ENCODE measurements around the gene HOXA6. TPM values are rescaled to one million over a fixed set of nuclear protein-coding genes. Genes with fewer than 3 reads are reported as not detected.

The HOXA6 gene
- total and polyA plus RNA-seq, 2 donors (not counting 1 experiment from before 2014, with no cell fraction given), result 0.18 to 0.49 TPM

GRCh38 chr7:27194002-27194352, 46.4 kb upstream of the HOXA6 start:
- DNase-seq, result no peak
- peaks cover 0 to 54% (median 2%) of the 10 kb centered on the region in 3 donors for H3K9me3 ChIP-seq (ENCODE audit: control extremely low read depth in 1 of 3, control insufficient read depth in 2 of 3, insufficient read depth in 1 of 3, low read length in 2 of 3)
- ChIA-PET CTCF (interaction anchor here (1.4 to 2.6 kb wide), 3 partner anchors 14 to 727 kb away, joined by 3 to 28 read pairs (median 15); no protein-coding TSS in a partner anchor), POLR2A (no interaction called here)
- Mint-ChIP-seq H3K4me3 (peak overlapping the region; percentile 37), H3K27ac (peak overlapping the region; percentile 26), H3K27me3 (peaks cover 87% of the 10 kb centered on the region), H3K9me3 (ENCODE audit: insufficient read depth) (no peaks in the 10 kb centered on the region), H3K4me1 (peaks cover 29% of the 10 kb centered on the region)
- ATAC-seq (ENCODE audit: low read depth), result no peak
- H3K27me3 ChIP-seq (replicated peaks in 1 of 4; ENCODE audit: control extremely low read depth in 1 of 4, control insufficient read depth in 3 of 4, insufficient read depth in 4 of 4, low read length in 3 of 4), result peaks cover 3 to 91% (median 82%) of the 10 kb centered on the region in 4 experiments
- no peak overlapping the region for H3K4me2 ChIP-seq (replicated peaks; ENCODE audit: low read depth, low read length, poor library complexity, severe bottlenecking)
- H3K4me1 ChIP-seq (ENCODE audit: control insufficient read depth in 2 of 2, insufficient read depth in 2 of 2, low read length in 2 of 2), result peaks cover 33 to 63% of the 10 kb centered on the region in 2 donors
- TF ChIP-seq EZH2 (IDR thresholded peaks at IDR 0.05; ENCODE audit: borderline replicate concordance, insufficient read depth, low read depth, low read length, poor library complexity, severe bottlenecking) (peak; percentile 21), CTCF (IDR thresholded peaks at IDR 0.05) (no peak)
- intact Hi-C loops (cut with micrococcal nuclease), result loop anchor here (10.0 kb wide), 1 partner anchor 411 kb away; no protein-coding TSS in a partner anchor
- H2AFZ ChIP-seq (ENCODE audit: insufficient read depth, low read depth, low read length, poor library complexity, severe bottlenecking), result no peak overlapping the region
- no peak overlapping the region for H3K4me3 ChIP-seq (ENCODE audit: control extremely low read depth in 1 of 5, extremely low read depth in 1 of 5, insufficient read depth in 1 of 5, low read depth in 2 of 5, low read length in 4 of 5)
- no peaks in the 10 kb centered on the region for H4K20me1 ChIP-seq (ENCODE audit: control insufficient read depth, insufficient read depth, low read length, poor library complexity, severe bottlenecking)
- no peaks in the 10 kb centered on the region for H3K79me2 ChIP-seq (ENCODE audit: control insufficient read depth, insufficient read depth, low read length)
- no CpG with 5 or more reads among the region's 2 CpGs for WGBS (ENCODE audit: insufficient coverage)
- H3K27ac ChIP-seq (ENCODE audit: low read length in 2 of 2), result no peak overlapping the region
- H3K36me3 ChIP-seq (replicated peaks in 1 of 2; ENCODE audit: control extremely low read depth in 1 of 2, control insufficient read depth in 1 of 2, extremely low read depth in 1 of 2, insufficient read depth in 2 of 2, low read length in 1 of 2), result no peaks in the 10 kb centered on the region
- H3K9ac ChIP-seq (ENCODE audit: low read length), result no peak overlapping the region

- ChIA-PET POLR2A (no interaction called here), CTCF (interaction anchor here (0.6 to 1.4 kb wide), 4 partner anchors 32 to 727 kb away, joined by 3 to 5 read pairs (median 3); no protein-coding TSS in a partner anchor)
- ATAC-seq (ENCODE audit: low read depth) (no peak), DNase-seq (peak; percentile 35)
- H3K27me3 Mint-ChIP-seq, result peaks cover 86% of the 10 kb centered on the region
- Histone ChIP-seq H4K20me1 (ENCODE audit: control insufficient read depth, insufficient read depth, low read length, poor library complexity, severe bottlenecking) (no peaks in the 10 kb centered on the region), H3K27ac (ENCODE audit: low read length in 2 of 2) (no peak overlapping the region), H3K9me3 (ENCODE audit: control extremely low read depth in 1 of 3, control insufficient read depth in 2 of 3, insufficient read depth in 1 of 3, low read length in 2 of 3) (peaks cover under 1 to 54% (median 2%) of the 10 kb centered on the region in 3 donors), H3K9ac (ENCODE audit: low read length) (peak overlapping the region; percentile 36), H2AFZ (ENCODE audit: insufficient read depth, low read depth, low read length, poor library complexity, severe bottlenecking) (peak overlapping the region; percentile 23), H3K4me3 (ENCODE audit: control extremely low read depth in 1 of 5, extremely low read depth in 1 of 5, insufficient read depth in 1 of 5, low read depth in 2 of 5, low read length in 4 of 5) (peak overlapping the region in 3 of 5 experiments; percentile 15 to 45 (median 36)), H3K4me2 (replicated peaks; ENCODE audit: low read depth, low read length, poor library complexity, severe bottlenecking) (peak overlapping the region; percentile 75), H3K27me3 (replicated peaks in 1 of 4; ENCODE audit: control extremely low read depth in 1 of 4, control insufficient read depth in 3 of 4, insufficient read depth in 4 of 4, low read length in 3 of 4) (peaks cover 3 to 91% (median 80%) of the 10 kb centered on the region in 4 experiments), H3K36me3 (replicated peaks in 1 of 2; ENCODE audit: control extremely low read depth in 1 of 2, control insufficient read depth in 1 of 2, extremely low read depth in 1 of 2, insufficient read depth in 2 of 2, low read length in 1 of 2) (no peaks in the 10 kb centered on the region), H3K4me1 (ENCODE audit: control insufficient read depth in 2 of 2, insufficient read depth in 2 of 2, low read length in 2 of 2) (peaks cover 33 to 63% of the 10 kb centered on the region in 2 donors), H3K79me2 (ENCODE audit: control insufficient read depth, insufficient read depth, low read length) (no peaks in the 10 kb centered on the region)
- intact Hi-C loops (cut with micrococcal nuclease), result loop anchor here (10.0 kb wide), 1 partner anchor 411 kb away; no protein-coding TSS in a partner anchor
- peak overlapping the region; percentile 26 for H3K27ac Mint-ChIP-seq
- TF ChIP-seq CTCF (IDR thresholded peaks at IDR 0.05), result no peak
- peak; percentile 27 for TF ChIP-seq EZH2 (IDR thresholded peaks at IDR 0.05; ENCODE audit: borderline replicate concordance, insufficient read depth, low read depth, low read length, poor library complexity, severe bottlenecking)
- no peaks in the 10 kb centered on the region for H3K9me3 Mint-ChIP-seq (ENCODE audit: insufficient read depth)
- peak overlapping the region; percentile 37 for H3K4me3 Mint-ChIP-seq
- H3K4me1 Mint-ChIP-seq, result peaks cover 30% of the 10 kb centered on the region
- 14% methylated on average over 21 of the region's 29 CpGs for WGBS (ENCODE audit: insufficient coverage)
Measured at GRCh38 chr7:27193335-27194001, 45.9 kb upstream of the HOXA6 start.

Measured in B cell (primary cell).